OCI-LY1 (cell line): Measurements from ENCODE around the gene ICE1.

Experiments
- H2AFZ ChIP-seq: fragments of 200-600 bp; sonication (generic), shearing (Covaris generic); 2 replicates; pipeline ENCODE4 v1.6.0; 2014; ENCODE audit warnings: antibody characterized with exemption, mild to moderate bottlenecking, low read length
- H3F3A ChIP-seq: fragments of 200-600 bp; sonication (generic), shearing (Covaris generic); 2 replicates; pipeline ENCODE4 v1.6.0; 2014; ENCODE audit warnings: mild to moderate bottlenecking, antibody characterized with exemption, low read length, moderate library complexity; ENCODE audit not compliant: insufficient read depth
- H3K27ac ChIP-seq: fragments of 200-600 bp; sonication (generic); 2 replicates; pipeline ENCODE4 v1.5.1; 2014; ENCODE audit warnings: low read length, mixed run types, mild to moderate bottlenecking, low read depth; ENCODE audit not compliant: poor library complexity, severe bottlenecking
- H3K27me3 ChIP-seq: fragments of 200-600 bp; sonication (generic); 2 replicates; pipeline ENCODE4 v1.6.0; 2014; ENCODE audit warnings: antibody characterized with exemption, mild to moderate bottlenecking, low read length, moderate library complexity; ENCODE audit not compliant: insufficient read depth
- H3K36me3 ChIP-seq: fragments of 200-600 bp; sonication (generic); 2 replicates; pipeline ENCODE4 v1.6.1; 2014; ENCODE audit warnings: mild to moderate bottlenecking, antibody characterized with exemption, low read length, moderate library complexity, mixed read lengths; ENCODE audit not compliant: insufficient read depth
- H3K4me1 ChIP-seq: fragments of 200-600 bp; sonication (generic); 2 replicates; pipeline ENCODE4 v1.5.1; 2014; ENCODE audit warnings: mild to moderate bottlenecking, low read length, moderate library complexity; ENCODE audit not compliant: insufficient read depth, severe bottlenecking
- H3K4me2 ChIP-seq: fragments of 200-600 bp; sonication (generic), shearing (Covaris generic); 2 replicates; pipeline ENCODE4 v1.6.1; 2014; ENCODE audit warnings: low read length
- H3K4me3 ChIP-seq: fragments of 200-600 bp; sonication (generic); 2 replicates; pipeline ENCODE4 v1.5.1; 2014; ENCODE audit warnings: low read length, low read depth, mild to moderate bottlenecking, mixed read lengths; ENCODE audit not compliant: poor library complexity, severe bottlenecking
- H3K79me2 ChIP-seq: fragments of 200-600 bp; shearing (Covaris generic); 2 replicates; pipeline ENCODE4 v1.6.1; 2016; ENCODE audit warnings: mixed run types, low read length, mixed read lengths; ENCODE audit not compliant: insufficient read depth
- H3K9ac ChIP-seq: fragments of 200-600 bp; sonication (generic), shearing (Covaris generic); 2 replicates; pipeline ENCODE4 v1.6.1; 2014; ENCODE audit warnings: mild to moderate bottlenecking, low read length, mixed read lengths
- H3K9me2 ChIP-seq: fragments of 200-600 bp; sonication (generic), shearing (Covaris generic); 2 replicates; pipeline ENCODE4 v1.6.1; 2014; ENCODE audit warnings: low read depth, mild to moderate bottlenecking, low read length, mixed read lengths
- H3K9me3 ChIP-seq: fragments of 200-600 bp; shearing (Covaris generic); 2 replicates; pipeline ENCODE4 v1.6.1; 2014; ENCODE audit warnings: low read length, mixed read lengths
- H4K20me1 ChIP-seq: fragments of 200-600 bp; sonication (generic), shearing (Covaris generic); 2 replicates; pipeline ENCODE4 v1.6.0; 2016; ENCODE audit warnings: mild to moderate bottlenecking, low read length; ENCODE audit not compliant: insufficient read depth
- CTCF ChIP-seq: fragments of 200-600 bp; sonication (generic), shearing (Covaris generic); IDR thresholded peaks from 2 replicates; pipeline ENCODE4 v1.5.1; 2017; ENCODE audit warnings: mild to moderate bottlenecking, antibody characterized with exemption, low read length, moderate library complexity, mixed read lengths
- EZH2 ChIP-seq: fragments of 200-600 bp; sonication (generic), shearing (Covaris generic); IDR thresholded peaks from 2 replicates; pipeline ENCODE4 v1.8.0; 2017; ENCODE audit warnings: borderline replicate concordance, mixed run types, mild to moderate bottlenecking, antibody characterized with exemption, low read length, moderate library complexity, mixed read lengths

The ICE1 gene

GRCh38 chr5:5494489-5495402, 72.3 kb downstream of the ICE1 start:
- Histone ChIP-seq H3K4me3 (peak overlapping the region; percentile 33), H3K9me3 (no peaks in the 10 kb centered on the region), H3K27me3 (no peaks in the 10 kb centered on the region), H3K27ac (no peak overlapping the region), H3K36me3 (no peaks in the 10 kb centered on the region), H3K9me2 (no peaks in the 10 kb centered on the region), H3K4me2 (peak overlapping the region; percentile 60), H3K9ac (no peak overlapping the region; the same call in 1 of the 2 replicates), H3F3A (no peaks in the 10 kb centered on the region), H3K79me2 (no peaks in the 10 kb centered on the region), H4K20me1 (no peaks in the 10 kb centered on the region), H3K4me1 (peaks cover 10% of the 10 kb centered on the region), H2AFZ (no peak overlapping the region)
- TF ChIP-seq CTCF (no peak), EZH2 (no peak)

GRCh38 chr5:5497152-5497788, 74.8 kb downstream of the ICE1 start:
- Histone ChIP-seq H4K20me1 (no peaks in the 10 kb centered on the region), H3K27ac (no peak overlapping the region), H3K4me1 (peaks cover 10% of the 10 kb centered on the region), H3K27me3 (no peaks in the 10 kb centered on the region), H3K9me3 (no peaks in the 10 kb centered on the region), H3K9ac (no peak overlapping the region), H2AFZ (no peak overlapping the region), H3K36me3 (no peaks in the 10 kb centered on the region), H3K4me2 (no peak overlapping the region), H3F3A (no peaks in the 10 kb centered on the region), H3K4me3 (no peak overlapping the region), H3K9me2 (no peaks in the 10 kb centered on the region), H3K79me2 (no peaks in the 10 kb centered on the region)
- TF ChIP-seq EZH2 = no peak
- peak; percentile 71 for TF ChIP-seq CTCF

- Histone ChIP-seq H3F3A (no peaks in the 10 kb centered on the region), H3K9me3 (no peaks in the 10 kb centered on the region), H3K9ac (no peak overlapping the region), H3K79me2 (no peaks in the 10 kb centered on the region), H3K4me2 (no peak overlapping the region), H3K4me1 (peaks cover under 1% of the 10 kb centered on the region), H3K9me2 (no peaks in the 10 kb centered on the region), H2AFZ (no peak overlapping the region), H4K20me1 (no peaks in the 10 kb centered on the region), H3K4me3 (no peak overlapping the region), H3K36me3 (no peaks in the 10 kb centered on the region), H3K27me3 (no peaks in the 10 kb centered on the region), H3K27ac (no peak overlapping the region)
- TF ChIP-seq CTCF = no peak
- TF ChIP-seq EZH2 = no peak
Measured at GRCh38 chr5:5499442-5499841, 77.0 kb downstream of the ICE1 start.
